ENCODE data around the gene MINDY1.
A peak's percentile ranks its signal among the peaks of the same experiment; 100 is the strongest.

The MINDY1 gene, protein sequence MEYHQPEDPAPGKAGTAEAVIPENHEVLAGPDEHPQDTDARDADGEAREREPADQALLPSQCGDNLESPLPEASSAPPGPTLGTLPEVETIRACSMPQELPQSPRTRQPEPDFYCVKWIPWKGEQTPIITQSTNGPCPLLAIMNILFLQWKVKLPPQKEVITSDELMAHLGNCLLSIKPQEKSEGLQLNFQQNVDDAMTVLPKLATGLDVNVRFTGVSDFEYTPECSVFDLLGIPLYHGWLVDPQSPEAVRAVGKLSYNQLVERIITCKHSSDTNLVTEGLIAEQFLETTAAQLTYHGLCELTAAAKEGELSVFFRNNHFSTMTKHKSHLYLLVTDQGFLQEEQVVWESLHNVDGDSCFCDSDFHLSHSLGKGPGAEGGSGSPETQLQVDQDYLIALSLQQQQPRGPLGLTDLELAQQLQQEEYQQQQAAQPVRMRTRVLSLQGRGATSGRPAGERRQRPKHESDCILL

GRCh38 chr1:151006327-151007052, at the start of gene MINDY1:
TSS of gene MINDY1 (minus strand) at chr1:151006902. CDS start at chr1:151002617, 4,285 bp downstream.
- DNase-seq (ENCODE audit: extremely low read depth, low read depth), result peak; percentile 64
- TF ChIP-seq, protein P1, sequence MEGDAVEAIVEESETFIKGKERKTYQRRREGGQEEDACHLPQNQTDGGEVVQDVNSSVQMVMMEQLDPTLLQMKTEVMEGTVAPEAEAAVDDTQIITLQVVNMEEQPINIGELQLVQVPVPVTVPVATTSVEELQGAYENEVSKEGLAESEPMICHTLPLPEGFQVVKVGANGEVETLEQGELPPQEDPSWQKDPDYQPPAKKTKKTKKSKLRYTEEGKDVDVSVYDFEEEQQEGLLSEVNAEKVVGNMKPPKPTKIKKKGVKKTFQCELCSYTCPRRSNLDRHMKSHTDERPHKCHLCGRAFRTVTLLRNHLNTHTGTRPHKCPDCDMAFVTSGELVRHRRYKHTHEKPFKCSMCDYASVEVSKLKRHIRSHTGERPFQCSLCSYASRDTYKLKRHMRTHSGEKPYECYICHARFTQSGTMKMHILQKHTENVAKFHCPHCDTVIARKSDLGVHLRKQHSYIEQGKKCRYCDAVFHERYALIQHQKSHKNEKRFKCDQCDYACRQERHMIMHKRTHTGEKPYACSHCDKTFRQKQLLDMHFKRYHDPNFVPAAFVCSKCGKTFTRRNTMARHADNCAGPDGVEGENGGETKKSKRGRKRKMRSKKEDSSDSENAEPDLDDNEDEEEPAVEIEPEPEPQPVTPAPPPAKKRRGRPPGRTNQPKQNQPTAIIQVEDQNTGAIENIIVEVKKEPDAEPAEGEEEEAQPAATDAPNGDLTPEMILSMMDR (IDR thresholded peaks at IDR 0.05; ENCODE audit: low read depth, low read length), result peak; percentile 48

DNA sequence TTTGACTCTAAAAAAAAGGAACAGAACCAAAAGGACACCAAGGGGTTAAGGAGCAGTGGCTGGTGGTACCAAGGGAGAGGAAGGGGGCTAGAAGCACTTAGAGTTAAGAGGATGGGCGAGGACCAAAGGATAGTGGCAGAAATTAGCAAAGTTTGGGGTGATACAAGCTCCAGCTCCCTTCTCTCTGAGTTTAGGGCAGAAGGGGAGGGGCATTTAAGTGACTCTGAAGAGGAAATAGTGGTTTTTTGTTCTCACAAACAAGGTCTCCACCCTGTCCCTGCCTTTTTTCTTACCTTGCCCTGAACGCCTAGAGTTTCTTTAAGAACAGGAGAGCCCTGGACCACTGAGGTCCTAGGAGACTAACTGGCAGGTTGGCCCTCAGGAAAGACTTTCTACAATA, 49.4 kb upstream of the MINDY1 start:
- DNase-seq (ENCODE audit: extremely low read depth, low read depth), result no peak
- TF ChIP-seq, protein P1 (IDR thresholded peaks at IDR 0.05; ENCODE audit: low read depth, low read length), result no peak

DNA sequence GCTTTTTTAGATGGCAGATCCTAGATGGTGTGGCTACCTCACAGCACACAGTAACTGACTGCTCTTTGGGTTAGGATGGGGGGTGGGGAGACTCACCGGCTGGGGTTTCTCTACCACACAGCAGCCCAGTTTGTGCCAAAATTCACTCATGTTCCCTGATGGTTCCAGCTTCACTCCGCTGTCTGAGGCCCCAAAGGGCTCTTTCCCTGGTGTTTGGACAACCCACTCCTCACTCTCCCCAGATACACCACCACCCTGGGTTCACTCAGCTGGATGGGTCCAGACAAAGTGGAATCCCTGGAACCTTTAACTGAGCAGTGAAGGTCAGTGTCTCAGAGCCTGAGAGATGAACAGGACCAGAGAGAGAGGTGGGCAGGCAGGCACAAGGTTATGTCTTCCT, 48.9 kb upstream of the MINDY1 start:
- TF ChIP-seq, protein P1 (IDR thresholded peaks at IDR 0.05; ENCODE audit: low read depth, low read length), result no peak
- DNase-seq (ENCODE audit: extremely low read depth, low read depth), result no peak

GRCh38 chr1:151054971-151055547, 48.4 kb upstream of the MINDY1 start:
- DNase-seq (ENCODE audit: extremely low read depth, low read depth), result no peak
- TF ChIP-seq, protein P1 (IDR thresholded peaks at IDR 0.05; ENCODE audit: low read depth, low read length), result no peak

- DNase-seq (ENCODE audit: extremely low read depth, low read depth), result no peak
Observed at GRCh38 chr1:151051356-151052009, 44.8 kb upstream of the MINDY1 start.

GRCh38 chr1:151050051-151050688, 43.5 kb upstream of the MINDY1 start:
- TF ChIP-seq, protein P1 (IDR thresholded peaks at IDR 0.05; ENCODE audit: low read depth, low read length), result no peak
- DNase-seq (ENCODE audit: extremely low read depth, low read depth), result no peak

More at GRCh38 chr1:151051356-151052009, 44.8 kb upstream of the MINDY1 start:
- TF ChIP-seq, protein P1 (IDR thresholded peaks at IDR 0.05; ENCODE audit: low read depth, low read length), result no peak

Measured in AG09319 (cell line).